ENCODE data around the gene ADGRG3.
"Not testable (repeated sequence)": the region's sequence is repeated elsewhere in the genome, so short reads cannot be mapped to it uniquely, and the experiment has no call there.

- TF ChIP-seq, protein P1, sequence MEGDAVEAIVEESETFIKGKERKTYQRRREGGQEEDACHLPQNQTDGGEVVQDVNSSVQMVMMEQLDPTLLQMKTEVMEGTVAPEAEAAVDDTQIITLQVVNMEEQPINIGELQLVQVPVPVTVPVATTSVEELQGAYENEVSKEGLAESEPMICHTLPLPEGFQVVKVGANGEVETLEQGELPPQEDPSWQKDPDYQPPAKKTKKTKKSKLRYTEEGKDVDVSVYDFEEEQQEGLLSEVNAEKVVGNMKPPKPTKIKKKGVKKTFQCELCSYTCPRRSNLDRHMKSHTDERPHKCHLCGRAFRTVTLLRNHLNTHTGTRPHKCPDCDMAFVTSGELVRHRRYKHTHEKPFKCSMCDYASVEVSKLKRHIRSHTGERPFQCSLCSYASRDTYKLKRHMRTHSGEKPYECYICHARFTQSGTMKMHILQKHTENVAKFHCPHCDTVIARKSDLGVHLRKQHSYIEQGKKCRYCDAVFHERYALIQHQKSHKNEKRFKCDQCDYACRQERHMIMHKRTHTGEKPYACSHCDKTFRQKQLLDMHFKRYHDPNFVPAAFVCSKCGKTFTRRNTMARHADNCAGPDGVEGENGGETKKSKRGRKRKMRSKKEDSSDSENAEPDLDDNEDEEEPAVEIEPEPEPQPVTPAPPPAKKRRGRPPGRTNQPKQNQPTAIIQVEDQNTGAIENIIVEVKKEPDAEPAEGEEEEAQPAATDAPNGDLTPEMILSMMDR (IDR thresholded peaks at IDR 0.05; ENCODE audit: low read depth, low read length) = not testable (repeated sequence)
- not testable (repeated sequence) for TF ChIP-seq POLR2A (IDR thresholded peaks at IDR 0.05; ENCODE audit: extremely low read depth, insufficient read length)
These were observed 3.3 kb downstream of the ADGRG3 start for GRCh38 chr16:57671451-57671850.
